GM21360 (cell line): ENCODE measurements around the gene RNASE4.

ENCODE experiments used
- ATAC-seq: cut with Tn5 transposase; IDR thresholded peaks from one replicate; pipeline ENCODE4 v1.9.1; 2021; ENCODE audit warnings: mild to moderate bottlenecking, moderate library complexity; ENCODE audit not compliant: unreplicated experiment

Gene RNASE4

GRCh38 chr14:20671597-20672283 lies 12.6 kb upstream of the RNASE4 start:
- peak; percentile 35 for ATAC-seq

- no peak for ATAC-seq
Measured at GRCh38 chr14:20675669-20676068, 8.7 kb upstream of the RNASE4 start.

- ATAC-seq: no peak
Measured at GRCh38 chr14:20676072-20676471, 8.3 kb upstream of the RNASE4 start.

GRCh38 chr14:20679907-20680306 lies 4.5 kb upstream of the RNASE4 start:
- ATAC-seq: no peak

- ATAC-seq: no peak
Measured at GRCh38 chr14:20680363-20680762, 4.0 kb upstream of the RNASE4 start.

- no peak for ATAC-seq
Measured at GRCh38 chr14:20680843-20681347, 3.5 kb upstream of the RNASE4 start.

- no peak for ATAC-seq
Measured at GRCh38 chr14:20681348-20682126, 2.8 kb upstream of the RNASE4 start.

- no peak for ATAC-seq
Measured at GRCh38 chr14:20682127-20682434, 2.3 kb upstream of the RNASE4 start.

- ATAC-seq: peak; percentile 38
Measured at GRCh38 chr14:20682435-20683124, 1.8 kb upstream of the RNASE4 start.

- peak; percentile 27 for ATAC-seq
Measured at GRCh38 chr14:20683125-20683890, 1.1 kb upstream of the RNASE4 start.

GRCh38 chr14:20684662-20685456 lies 499 bp downstream of the RNASE4 start:
- no peak for ATAC-seq

- ATAC-seq: no peak
Measured at GRCh38 chr14:20686386-20687143, 2.2 kb downstream of the RNASE4 start.

GRCh38 chr14:20687362-20688166 lies 3.2 kb downstream of the RNASE4 start:
- ATAC-seq: no peak

GRCh38 chr14:20688167-20688839 lies 3.9 kb downstream of the RNASE4 start, which contains the start of gene ANG:
Gene ANG, plus strand, starts transcription at chr14:20688764. Its CDS starts 4,801 bp downstream, at chr14:20693565.
- no peak for ATAC-seq

- ATAC-seq: no peak
Measured at GRCh38 chr14:20690848-20691640, 6.7 kb downstream of the RNASE4 start.

GRCh38 chr14:20692116-20692751 lies 7.9 kb downstream of the RNASE4 start:
- ATAC-seq: no peak

- ATAC-seq: no peak
Measured at GRCh38 chr14:20696764-20697163, 12.4 kb downstream of the RNASE4 start.
